DMS 273 (cell line): ENCODE measurements around the gene SFMBT2.
"Not testable (repeated sequence)": the region's sequence is repeated elsewhere in the genome, so short reads cannot be mapped to it uniquely, and the experiment has no call there.

Experiments
- DNase-seq: peaks from one replicate; lab custom pipeline; 2025; ENCODE audit not compliant: unreplicated experiment; lab: John Stamatoyannopoulos, UW

Gene SFMBT2

GRCh38 chr10:7333961-7334641, 76.7 kb downstream of the SFMBT2 start:
- no peak for DNase-seq

- no peak for DNase-seq
These were observed 81.6 kb downstream of the SFMBT2 start for GRCh38 chr10:7329219-7329618.

DNA sequence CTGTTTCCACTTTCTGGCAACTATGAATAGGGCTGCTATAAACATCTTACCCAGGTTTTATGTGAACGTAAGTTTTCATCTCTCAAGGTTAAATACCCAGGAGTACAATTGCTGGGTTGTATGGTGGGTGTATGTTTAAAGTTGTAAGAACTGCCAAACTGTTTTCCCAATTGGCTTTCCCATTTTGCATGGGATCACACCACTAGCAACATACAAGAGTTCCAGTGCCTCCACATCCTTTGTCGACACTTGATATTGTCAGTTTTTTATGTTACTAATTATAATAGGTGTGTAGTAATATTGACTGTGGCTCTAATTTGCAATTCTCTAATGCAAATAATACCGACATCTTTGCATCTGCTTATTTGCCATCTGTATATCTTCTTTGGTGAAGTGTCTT, 82.9 kb downstream of the SFMBT2 start:
- DNase-seq: no peak

DNA sequence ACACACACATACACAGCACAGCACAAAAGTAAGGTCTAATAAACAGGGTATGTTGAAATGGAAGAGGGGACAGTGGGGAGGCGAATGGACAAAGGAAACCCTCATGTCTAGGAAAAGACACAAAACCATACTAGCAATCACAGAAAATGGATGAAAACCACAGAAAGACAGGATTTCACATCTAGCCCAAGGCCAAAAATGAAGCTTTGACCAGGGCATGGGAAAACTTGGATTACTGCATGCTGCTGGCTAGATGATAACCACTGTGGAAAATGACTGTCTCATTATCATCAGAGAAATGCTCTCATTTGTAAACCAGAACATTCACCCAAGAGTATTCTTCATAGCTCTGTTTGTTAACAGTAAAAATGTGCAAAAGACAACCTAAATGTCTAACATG, 88.2 kb downstream of the SFMBT2 start:
- DNase-seq: no peak

- no peak for DNase-seq
These were observed 90.8 kb downstream of the SFMBT2 start for GRCh38 chr10:7320072-7320471.

DNA sequence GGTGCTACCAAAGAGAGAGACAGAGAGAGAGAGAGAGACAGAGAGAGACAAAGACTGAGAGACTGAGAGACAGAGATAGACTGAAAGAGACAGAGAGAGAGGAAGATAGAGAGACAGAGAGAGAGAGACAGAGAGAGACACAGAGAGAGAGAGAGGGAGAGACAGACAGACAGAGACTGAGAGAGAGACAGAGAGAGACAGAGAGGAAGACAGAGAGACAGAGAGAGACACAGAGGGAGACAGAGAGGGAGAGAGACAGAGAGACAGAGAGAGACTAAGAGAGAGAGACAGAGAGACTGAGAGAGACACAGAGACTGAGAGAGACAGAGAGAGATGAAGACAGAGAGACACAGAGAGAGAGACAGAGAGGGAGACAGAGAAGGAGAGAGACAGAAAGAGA, 91.2 kb downstream of the SFMBT2 start:
- no peak for DNase-seq

GRCh38 chr10:7318836-7319235, 92.0 kb downstream of the SFMBT2 start:
- DNase-seq: no peak

DNA sequence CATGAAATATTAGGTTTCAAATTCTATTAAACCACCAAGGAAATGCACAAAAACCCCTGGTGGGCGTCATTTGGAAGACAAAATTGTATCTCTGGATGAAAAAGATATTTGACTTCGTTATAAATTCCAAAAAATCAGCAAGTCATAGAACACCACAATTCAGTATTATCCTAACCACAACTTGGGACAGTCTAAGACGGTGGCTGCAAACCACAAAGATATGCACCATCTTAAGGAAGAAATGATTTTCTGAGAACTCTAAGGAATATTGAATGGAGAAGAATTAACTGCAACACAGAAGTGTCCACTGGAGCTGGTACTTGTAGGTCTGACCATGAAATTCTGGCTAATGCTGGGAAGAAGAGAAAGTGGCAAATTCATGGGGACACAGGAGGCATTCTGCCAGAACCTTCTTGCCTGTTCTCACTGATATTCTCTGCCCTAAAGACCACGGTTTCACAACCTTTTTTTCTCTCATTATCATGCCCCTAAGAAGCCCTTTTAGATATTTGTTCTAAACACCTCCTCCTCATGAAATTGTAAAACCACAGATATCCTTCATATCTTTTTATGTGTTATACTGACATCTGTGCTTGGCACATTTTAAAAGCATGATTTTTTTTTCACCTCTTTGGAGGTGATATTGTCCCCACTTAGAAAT, 92.9 kb downstream of the SFMBT2 start:
- DNase-seq: no peak

GRCh38 chr10:7316839-7317238, 94.0 kb downstream of the SFMBT2 start:
- DNase-seq: no peak

- DNase-seq: no peak
These were observed 94.9 kb downstream of the SFMBT2 start for GRCh38 chr10:7315906-7316305.

DNA sequence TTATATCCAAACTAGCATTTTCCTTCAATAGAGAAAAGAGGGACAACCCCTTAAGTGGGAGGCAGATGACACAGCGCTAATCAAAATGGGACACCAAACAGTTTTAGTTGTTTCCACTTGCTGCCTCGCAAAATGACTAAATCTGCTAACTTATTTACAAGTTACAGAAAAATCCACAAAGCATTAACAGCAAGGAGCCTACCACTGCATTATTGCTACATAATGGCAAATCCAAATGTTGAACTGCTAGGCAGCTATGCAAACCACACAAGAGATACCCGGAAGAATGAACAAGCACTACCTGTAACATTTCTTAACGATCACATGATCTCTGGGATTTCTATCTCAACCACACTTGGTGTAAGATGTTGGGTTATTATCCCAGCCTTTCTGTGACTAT, 96.7 kb downstream of the SFMBT2 start:
- no peak for DNase-seq

DNA sequence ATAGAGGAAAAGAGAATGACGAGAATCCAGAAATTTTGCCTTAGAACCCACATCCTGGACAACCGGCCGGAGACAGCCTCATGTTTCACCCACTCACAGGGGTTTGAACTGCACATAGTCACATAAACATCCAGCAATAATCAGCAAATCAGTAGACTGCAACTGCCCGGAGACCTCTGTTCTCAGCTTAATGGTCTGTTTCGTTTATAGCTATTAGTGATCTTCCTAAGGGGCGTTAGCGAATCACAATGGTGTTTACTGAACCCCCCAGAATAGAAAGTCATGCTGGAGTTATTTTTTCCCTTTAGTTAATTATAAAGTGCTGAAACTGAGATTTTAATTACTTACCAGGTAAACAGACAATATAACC, 98.4 kb downstream of the SFMBT2 start:
- no peak for DNase-seq

GRCh38 chr10:7311850-7312487, 98.9 kb downstream of the SFMBT2 start:
- DNase-seq: not testable (repeated sequence)

- no peak for DNase-seq
These were observed 99.5 kb downstream of the SFMBT2 start for GRCh38 chr10:7311218-7311849.

DNA sequence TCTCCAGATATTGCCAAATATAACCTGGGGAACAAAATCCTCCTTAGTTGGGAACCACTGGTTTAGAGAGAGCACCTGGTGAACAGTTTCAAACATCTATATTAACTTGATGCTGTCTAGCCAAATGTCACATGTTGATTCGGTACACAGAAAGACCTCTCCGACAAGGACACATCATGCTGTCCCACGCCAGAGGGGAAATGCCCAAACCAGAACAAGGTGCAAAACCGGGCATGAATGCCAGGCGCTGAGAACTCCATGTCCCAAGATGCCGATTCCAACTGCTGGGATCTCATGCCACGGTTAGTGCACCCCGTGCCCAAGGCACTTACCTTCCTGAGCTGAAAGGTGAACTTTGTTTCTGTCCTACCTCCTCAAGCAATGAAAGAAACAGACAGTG, 100.8 kb downstream of the SFMBT2 start:
- no peak for DNase-seq

DNA sequence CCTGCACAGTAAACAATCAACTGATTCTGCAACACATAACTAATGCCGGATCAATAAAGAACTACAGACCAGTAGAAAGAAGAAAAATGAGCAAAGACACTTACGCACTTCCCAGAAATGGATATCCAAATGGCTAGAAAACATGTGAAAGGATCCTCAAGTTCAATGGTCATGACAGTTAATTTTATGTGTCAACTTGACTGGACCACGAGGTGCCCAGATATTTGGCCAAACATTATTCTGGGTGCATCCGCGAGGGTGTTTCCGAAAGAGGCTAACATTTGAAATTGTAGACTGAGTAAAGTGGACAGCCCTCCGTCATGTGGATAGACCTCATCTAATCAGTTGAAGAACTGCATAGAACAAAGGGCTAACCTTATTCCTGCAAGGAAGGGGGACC, 102.0 kb downstream of the SFMBT2 start:
- DNase-seq: no peak

- DNase-seq: no peak
These were observed 104.2 kb downstream of the SFMBT2 start for GRCh38 chr10:7306616-7307015.

DNA sequence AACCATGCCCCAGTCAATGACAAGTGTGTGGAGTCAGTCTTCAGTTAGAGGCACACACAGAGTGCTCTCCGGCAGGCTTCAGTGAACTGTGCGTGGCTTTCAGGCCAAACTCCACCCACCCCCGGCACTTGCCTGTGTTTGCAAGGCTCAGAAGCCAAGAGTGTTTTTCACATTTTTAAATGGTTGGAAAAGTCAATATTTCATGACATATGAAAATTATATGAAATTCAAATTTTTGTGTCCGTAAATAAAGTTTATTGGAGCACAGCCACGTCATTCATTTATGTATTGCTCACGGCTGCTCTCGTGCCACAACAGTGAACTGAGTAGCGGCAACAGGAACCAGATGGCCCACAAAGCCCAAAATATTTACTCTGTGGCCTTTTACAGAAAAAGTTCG, 104.7 kb downstream of the SFMBT2 start:
- DNase-seq: no peak

GRCh38 chr10:7305053-7305452, 105.8 kb downstream of the SFMBT2 start:
- no peak for DNase-seq

GRCh38 chr10:7304110-7304509, 106.7 kb downstream of the SFMBT2 start:
- DNase-seq: no peak

DNA sequence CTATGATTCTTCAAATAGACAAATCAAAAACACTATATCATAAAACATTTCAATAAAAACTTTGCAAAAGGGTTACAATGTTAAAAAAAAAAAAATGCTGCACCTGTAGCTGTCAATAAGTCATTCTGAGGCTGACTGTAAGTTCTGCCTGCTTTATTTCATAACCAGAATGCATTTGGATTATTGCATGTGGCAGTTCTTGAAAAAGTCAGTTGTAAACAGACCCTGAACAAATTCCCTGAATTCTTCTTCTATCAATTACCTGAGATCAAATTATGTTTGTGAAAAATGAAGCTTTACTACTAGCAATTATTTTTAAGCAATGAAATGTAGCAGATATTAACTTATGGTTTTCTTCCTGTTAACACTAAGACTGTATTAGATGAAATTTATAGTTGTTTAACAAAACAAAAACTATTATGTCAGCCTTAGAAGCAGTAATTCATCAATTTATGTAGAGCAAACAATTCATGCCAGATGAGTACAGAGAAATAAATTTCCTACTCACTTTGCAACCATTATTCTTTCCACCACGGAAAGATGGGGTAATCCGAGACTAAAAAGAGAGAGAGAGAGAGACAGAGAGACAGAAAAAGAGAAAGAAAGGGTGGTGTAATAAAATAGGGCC, 107.8 kb downstream of the SFMBT2 start:
- no peak for DNase-seq
